ENCODE measurements around the gene DRAP1. TPM values are rescaled to one million over a fixed set of nuclear protein-coding genes. Genes with fewer than 3 reads are reported as not detected.

Gene DRAP1
- total RNA-seq, 4 donors from 2014 or later, result 82.0 to 184 (median 132) TPM

- H3K9me3 ChIP-seq, result no peaks in the 10 kb centered on the region
- intact Hi-C loops (cut with DNase I), result loop anchor here (5.0 kb wide), 1 partner anchor 85 kb away; no protein-coding TSS in a partner anchor
- H3K27me3 ChIP-seq, result no peaks in the 10 kb centered on the region
- peaks cover 54 to 59% of the 10 kb centered on the region in 2 donors for H3K36me3 ChIP-seq
- peaks cover 13 to 22% of the 10 kb centered on the region in 2 donors for H3K4me1 ChIP-seq
- no peak for DNase-seq
- H3K27ac ChIP-seq, result no peak overlapping the region
- TF ChIP-seq POLR2A (IDR thresholded peaks at IDR 0.05), result no peak
- TF ChIP-seq CTCF (IDR thresholded peaks at IDR 0.05), result no peak
- no peak overlapping the region for H3K4me3 ChIP-seq (replicated peaks in 1 of 3)
- WGBS, 2 donors, result 91 to 95% methylated on average over 30 of the region's 30 CpGs
Measured at GRCh38 chr11:65967329-65967934, 48.2 kb downstream of the DRAP1 start.

GRCh38 chr11:65968600-65969482, 49.6 kb downstream of the DRAP1 start:
- WGBS, 2 donors, result 81 to 87% methylated on average over 15 of the region's 15 CpGs
- H3K27ac ChIP-seq, result no peak overlapping the region
- DNase-seq, result no peak
- no peak overlapping the region for H3K4me3 ChIP-seq (replicated peaks in 1 of 3)
- peaks cover 54 to 63% of the 10 kb centered on the region in 2 donors for H3K36me3 ChIP-seq
- no peak for TF ChIP-seq CTCF (IDR thresholded peaks at IDR 0.05)
- TF ChIP-seq POLR2A (IDR thresholded peaks at IDR 0.05), result no peak
- H3K4me1 ChIP-seq, result peaks cover 0 to 9% of the 10 kb centered on the region in 2 donors
- no peaks in the 10 kb centered on the region for H3K27me3 ChIP-seq
- H3K9me3 ChIP-seq, result no peaks in the 10 kb centered on the region
- intact Hi-C loops (cut with DNase I), result loop anchor here (5.0 kb wide), 1 partner anchor 87 kb away; no protein-coding TSS in a partner anchor

Other genes starting within 250 kb of the DRAP1 start
- gene KAT5, start 207.2 kb upstream of the DRAP1 start, total RNA-seq, result 100 to 1,000 TPM in 1 of 4 donors, 10 to 100 TPM in 3; 78.5 to 114 (median 81.1) TPM
- gene RNASEH2C, start 198.6 kb upstream of the DRAP1 start, total RNA-seq, result 100 to 1,000 TPM in 3 of 4 donors, 10 to 100 TPM in 1; 48.8 to 135 (median 118) TPM
- 10 to 100 TPM; 21.8 to 43.2 (median 25.3) TPM for gene AP5B1, start 138.4 kb upstream of the DRAP1 start, total RNA-seq
- gene OVOL1, start 132.4 kb upstream of the DRAP1 start, total RNA-seq, result 1 to 10 TPM; 1.1 to 6.6 (median 5.2) TPM
- under 1 TPM in 1 of 4 donors, not detected in 3; 0.45 TPM for gene SNX32, start 85.5 kb upstream of the DRAP1 start, total RNA-seq
- 100 to 1,000 TPM; 330 to 581 (median 494) TPM for gene CFL1, start 61.2 kb upstream of the DRAP1 start, total RNA-seq
- 10 to 100 TPM; 31.8 to 61.9 (median 42.5) TPM for gene MUS81, start 59.0 kb upstream of the DRAP1 start, total RNA-seq
- 100 to 1,000 TPM in 2 of 4 donors, 10 to 100 TPM in 2; 70.7 to 125 (median 91.4) TPM for gene EFEMP2, start 46.6 kb upstream of the DRAP1 start, total RNA-seq
- gene CTSW, start 39.6 kb upstream of the DRAP1 start, total RNA-seq, result 1 to 10 TPM in 3 of 4 donors, under 1 TPM in 1; 0.67 to 7.6 (median 2.7) TPM
- gene FIBP, start 31.0 kb upstream of the DRAP1 start, total RNA-seq, result 100 to 1,000 TPM in 2 of 4 donors, 10 to 100 TPM in 2; 65.9 to 128 (median 109) TPM
- 10 to 100 TPM; 29.8 to 73.8 (median 42.9) TPM for gene CCDC85B, start 28.8 kb upstream of the DRAP1 start, total RNA-seq
- gene FOSL1, start 19.0 kb upstream of the DRAP1 start, total RNA-seq, result 1 to 10 TPM in 3 of 4 donors, under 1 TPM in 1; 0.33 to 1.6 (median 1.5) TPM
- gene C11orf68, start 364 bp upstream of the DRAP1 start, total RNA-seq, result 10 to 100 TPM; 17.7 to 27.1 (median 20.9) TPM
- gene TSGA10IP, start 26.1 kb downstream of the DRAP1 start, total RNA-seq, result under 1 TPM in 1 of 4 donors, not detected in 3; 0.33 TPM
- gene SART1, start 42.3 kb downstream of the DRAP1 start, total RNA-seq, result 10 to 100 TPM; 22.2 to 46.1 (median 24.2) TPM
- gene EIF1AD, start 82.7 kb downstream of the DRAP1 start, total RNA-seq, result 10 to 100 TPM; 25.3 to 39.4 (median 28.3) TPM
- gene BANF1, start 83.1 kb downstream of the DRAP1 start, total RNA-seq, result 10 to 100 TPM; 66.9 to 86.7 (median 78.3) TPM
- gene CST6, start 92.6 kb downstream of the DRAP1 start, total RNA-seq, result 10 to 100 TPM in 3 of 4 donors, 1 to 10 TPM in 1; 7.1 to 53.1 (median 30.6) TPM
- gene CATSPER1, start 107.1 kb downstream of the DRAP1 start, total RNA-seq, result not detected
- gene GAL3ST3, start 129.7 kb downstream of the DRAP1 start, total RNA-seq, result 100 to 1,000 TPM in 2 of 4 donors, 10 to 100 TPM in 2; 49.2 to 154 (median 118) TPM
- gene SF3B2, start 132.9 kb downstream of the DRAP1 start, total RNA-seq, result 100 to 1,000 TPM; 149 to 231 (median 158) TPM
- gene PACS1, start 150.8 kb downstream of the DRAP1 start, total RNA-seq, result 10 to 100 TPM; 39.6 to 67.7 (median 59.7) TPM

Measured in thyroid gland (tissue), 4 donors.